Activated naive CD4-positive, alpha-beta T cell treated with anti-CD3 and anti-CD28 coated beads, Interleukin-2, amount 10 ng/mL, durations not matched to agents 7 days and 5 days (primary cell): ENCODE data around the gene CNTN3.

Source experiments
- CTCF ChIA-PET: fragments of 350-600 bp; sonication (Branson Sonifier 250); formaldehyde crosslinking; loops from one replicate; lab custom pipeline; 2021; ENCODE audit warnings: antibody characterized with exemption; lab: Charles Lee
- DNase-seq: peaks from one replicate; pipeline ENCODE4 v3.0.0-alpha.2; 2020
- H3K27ac Mint-ChIP-seq: one replicate; pipeline ENCODE4 v1.8.0; 2021; ENCODE audit warnings: mild to moderate bottlenecking, moderate library complexity, mixed read lengths
- H3K27me3 Mint-ChIP-seq: one replicate; pipeline ENCODE4 v1.8.0; 2021; ENCODE audit warnings: mild to moderate bottlenecking, mixed read lengths
- H3K36me3 Mint-ChIP-seq: one replicate; pipeline ENCODE4 v1.8.0; 2021; ENCODE audit warnings: mixed read lengths
- H3K4me1 Mint-ChIP-seq: one replicate; pipeline ENCODE4 v1.8.0; 2021; ENCODE audit warnings: mixed read lengths
- H3K4me3 Mint-ChIP-seq: one replicate; pipeline ENCODE4 v1.8.0; 2021; ENCODE audit warnings: mild to moderate bottlenecking, moderate library complexity, mixed read lengths
- H3K9me3 Mint-ChIP-seq: one replicate; pipeline ENCODE4 v1.8.0; 2021; ENCODE audit warnings: mixed read lengths

CNTN3 gene

DNA sequence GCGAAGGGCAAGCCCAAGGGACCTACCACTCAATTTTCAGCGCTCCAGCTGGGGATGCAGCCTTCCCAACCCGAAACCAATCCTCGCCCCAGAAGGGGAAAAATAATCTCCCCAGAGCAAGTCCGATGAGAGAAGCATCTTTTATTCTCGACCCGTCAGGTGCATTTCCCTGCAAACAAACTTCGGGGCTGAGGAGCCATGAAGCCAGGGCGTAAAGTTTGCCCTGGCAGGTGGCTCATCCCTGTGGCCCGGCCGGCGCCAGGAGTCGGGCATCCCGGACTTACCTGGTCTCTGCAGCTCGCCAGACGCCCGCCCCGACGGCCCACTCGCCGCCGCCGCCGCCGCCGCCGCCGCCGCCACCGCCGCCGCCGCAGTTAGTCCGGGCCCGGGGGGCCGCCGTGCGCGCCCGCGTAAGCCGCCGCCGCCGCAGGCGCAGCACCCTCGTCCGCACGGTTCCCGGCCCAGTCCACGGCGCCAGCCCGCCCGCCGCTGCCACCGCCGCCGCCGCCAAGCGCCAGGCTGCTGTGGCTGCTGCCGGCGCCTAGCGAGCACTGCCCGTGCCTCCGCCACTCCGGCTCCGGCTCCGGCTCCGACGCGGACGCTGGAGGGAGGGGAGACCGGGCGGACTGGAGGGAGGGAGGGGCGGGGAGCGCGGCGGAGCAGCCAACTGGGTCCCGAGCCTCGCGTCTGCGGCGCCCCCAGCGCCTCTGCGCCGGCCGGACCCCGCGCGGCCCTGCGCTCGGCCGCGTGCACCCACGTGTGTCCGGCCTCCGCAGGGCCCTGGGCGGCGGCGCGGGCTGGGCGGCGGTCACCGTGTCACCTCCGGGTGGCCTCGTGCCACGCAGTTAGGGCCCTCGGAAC, at the start of gene CNTN3:
Gene CNTN3 (minus strand): TSS at position 553 of the 861 bp plus-strand sequence. CDS start 93,547 bp downstream, outside the sequence.
- Mint-ChIP-seq H3K36me3 (no peaks in the 10 kb centered on the region), H3K9me3 (peaks cover 1% of the 10 kb centered on the region), H3K27me3 (peaks cover 23% of the 10 kb centered on the region), H3K27ac (no peak within 1 kb of the TSS), H3K4me1 (no peaks in the 10 kb centered on the region), H3K4me3 (no peak within 1 kb of the TSS)
- CTCF ChIA-PET, result no interaction called here
- no peak for DNase-seq

DNA sequence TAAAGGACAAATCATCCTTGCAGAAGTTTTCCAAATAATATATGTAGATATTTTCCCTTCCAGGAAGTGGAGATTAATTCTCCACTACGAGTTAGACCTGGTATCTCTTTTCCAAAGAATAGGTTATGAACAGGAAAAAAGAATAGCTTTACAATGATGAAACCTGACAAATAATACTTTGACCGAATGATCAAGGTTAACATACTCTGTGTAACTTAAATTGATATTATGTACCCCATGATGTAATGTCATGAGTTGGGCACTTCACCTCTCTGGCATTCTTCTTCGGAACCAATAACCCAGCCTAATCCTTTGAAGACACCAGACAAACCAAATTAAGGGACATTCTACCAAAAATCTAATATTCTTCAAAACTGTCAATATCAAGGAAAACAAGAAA, 48.7 kb upstream of the CNTN3 start:
- H3K36me3 Mint-ChIP-seq, result no peaks in the 10 kb centered on the region
- H3K4me3 Mint-ChIP-seq, result no peak overlapping the region
- no peak for DNase-seq
- no peak overlapping the region for H3K27ac Mint-ChIP-seq
- no peaks in the 10 kb centered on the region for H3K27me3 Mint-ChIP-seq
- CTCF ChIA-PET, result no interaction called here
- peaks cover 5% of the 10 kb centered on the region for H3K9me3 Mint-ChIP-seq
- no peaks in the 10 kb centered on the region for H3K4me1 Mint-ChIP-seq

DNA sequence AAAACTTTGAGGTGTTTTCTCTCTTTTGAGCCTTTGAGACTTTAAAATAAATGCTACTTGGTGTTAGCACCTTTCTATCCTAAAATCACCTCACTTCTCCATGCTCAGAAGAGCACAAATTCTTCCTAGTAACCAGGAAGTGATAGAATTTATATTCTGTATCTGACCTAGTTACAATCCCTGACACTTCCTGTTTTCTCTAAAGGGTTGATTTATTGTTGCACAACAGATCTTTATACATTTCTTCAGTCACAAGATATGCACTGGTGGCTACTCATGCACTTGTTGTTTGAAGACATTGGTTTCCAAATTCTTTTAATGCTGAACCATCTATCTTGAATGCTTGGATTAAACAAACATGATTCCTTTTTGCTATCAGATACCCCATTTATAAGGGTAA, 47.2 kb upstream of the CNTN3 start:
- Mint-ChIP-seq H3K4me1 (no peaks in the 10 kb centered on the region), H3K27ac (no peak overlapping the region), H3K4me3 (no peak overlapping the region), H3K27me3 (no peaks in the 10 kb centered on the region), H3K36me3 (no peaks in the 10 kb centered on the region), H3K9me3 (no peaks in the 10 kb centered on the region)
- DNase-seq, result no peak
- CTCF ChIA-PET, result no interaction called here

DNA sequence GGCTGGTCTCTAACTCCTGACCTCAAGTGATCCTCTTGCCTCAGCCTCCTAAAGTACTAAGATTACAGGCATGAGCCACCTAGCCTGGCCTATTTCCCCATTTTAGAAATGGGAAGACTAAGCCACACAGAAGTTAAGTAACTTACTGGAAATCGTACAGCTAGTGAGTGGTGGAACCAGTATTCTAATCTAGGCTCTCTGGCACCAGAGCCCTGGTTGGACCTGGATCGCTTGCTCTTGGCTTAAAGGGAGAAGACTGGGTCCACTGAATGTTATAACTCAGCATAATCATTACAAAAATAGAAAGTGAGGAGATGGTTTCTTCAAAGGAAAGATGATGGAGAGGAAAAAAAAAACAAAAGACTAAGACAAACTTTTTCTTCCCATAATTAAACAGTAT, 37.4 kb upstream of the CNTN3 start:
- H3K9me3 Mint-ChIP-seq, result peaks cover 6% of the 10 kb centered on the region
- DNase-seq, result no peak

DNA sequence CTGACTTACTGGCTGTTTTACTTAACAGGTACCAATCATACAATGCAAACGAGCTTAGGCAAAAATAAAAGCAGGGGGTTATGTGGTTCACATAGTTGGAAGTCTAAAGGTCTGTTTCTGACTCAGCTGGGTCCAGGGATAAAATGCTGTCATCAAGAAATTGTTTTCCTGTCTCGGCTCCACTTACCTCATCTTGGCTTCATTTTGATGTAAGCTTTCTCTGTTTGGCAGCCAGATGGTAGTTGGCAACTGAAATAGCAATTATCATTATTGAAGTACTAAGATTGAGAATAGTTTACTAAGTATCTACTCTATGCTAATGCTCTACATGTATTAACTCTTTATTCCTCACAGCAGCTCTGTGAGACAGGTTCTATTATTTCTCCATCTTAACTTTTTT, 36.8 kb upstream of the CNTN3 start:
- H3K4me3 Mint-ChIP-seq, result no peak overlapping the region
- CTCF ChIA-PET, result no interaction called here
- no peaks in the 10 kb centered on the region for H3K4me1 Mint-ChIP-seq
- H3K9me3 Mint-ChIP-seq, result peaks cover 6% of the 10 kb centered on the region
- no peaks in the 10 kb centered on the region for H3K27me3 Mint-ChIP-seq
- no peak overlapping the region for H3K27ac Mint-ChIP-seq
- H3K36me3 Mint-ChIP-seq, result no peaks in the 10 kb centered on the region
- no peak for DNase-seq

More for the DNA sequence above, 37.4 kb upstream of the CNTN3 start:
- H3K27me3 Mint-ChIP-seq, result no peaks in the 10 kb centered on the region
- no peak overlapping the region for H3K27ac Mint-ChIP-seq
- H3K4me1 Mint-ChIP-seq, result no peaks in the 10 kb centered on the region
- CTCF ChIA-PET, result interaction anchor here (0.8 kb wide), 1 partner anchor 18 kb away, joined by 4 read pairs; no protein-coding TSS in a partner anchor
- no peak overlapping the region for H3K4me3 Mint-ChIP-seq
- H3K36me3 Mint-ChIP-seq, result no peaks in the 10 kb centered on the region

DNA sequence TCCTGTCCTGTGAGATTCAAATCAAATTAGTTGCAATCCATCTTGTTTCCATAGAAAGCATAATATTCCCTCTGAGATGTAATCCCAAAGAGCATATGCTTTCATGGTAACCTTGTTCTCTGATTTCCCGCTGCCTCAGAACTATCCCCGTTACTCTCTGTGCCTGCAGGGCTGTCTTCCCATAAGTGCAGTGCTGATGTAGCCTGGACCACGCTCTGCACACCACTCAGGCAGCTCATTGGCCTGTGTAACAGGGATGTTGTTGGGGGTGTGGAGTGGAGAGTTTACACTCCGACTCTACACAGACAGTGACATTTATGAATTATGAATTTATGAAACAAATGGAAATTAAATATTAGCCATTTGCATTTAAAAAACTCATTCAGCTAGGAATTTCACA, 33.6 kb upstream of the CNTN3 start:
- Mint-ChIP-seq H3K4me1 (no peaks in the 10 kb centered on the region), H3K27me3 (no peaks in the 10 kb centered on the region), H3K9me3 (peaks cover 10% of the 10 kb centered on the region), H3K36me3 (no peaks in the 10 kb centered on the region), H3K4me3 (no peak overlapping the region), H3K27ac (no peak overlapping the region)
- CTCF ChIA-PET, result no interaction called here
- no peak for DNase-seq

DNA sequence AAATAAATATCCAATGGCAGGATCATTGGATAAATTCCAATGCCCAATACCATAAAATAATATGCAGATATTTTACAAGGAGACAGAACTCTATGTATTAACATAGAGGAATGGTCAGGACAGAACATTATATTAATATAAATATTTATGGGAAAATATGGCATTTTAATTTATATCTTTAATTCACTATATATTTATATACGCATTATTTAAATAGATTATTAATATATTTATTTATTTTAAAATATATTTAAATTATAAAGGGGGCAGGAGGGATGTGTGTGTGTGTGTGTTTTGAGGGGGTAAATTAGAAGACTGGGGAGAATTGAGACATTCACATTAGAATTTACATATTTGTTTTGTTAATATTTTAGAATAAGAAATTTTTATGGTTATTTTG, 31.6 kb upstream of the CNTN3 start:
- Mint-ChIP-seq H3K4me1 (no peaks in the 10 kb centered on the region), H3K36me3 (no peaks in the 10 kb centered on the region), H3K4me3 (no peak overlapping the region), H3K9me3 (peaks cover 10% of the 10 kb centered on the region), H3K27ac (no peak overlapping the region), H3K27me3 (no peaks in the 10 kb centered on the region)
- CTCF ChIA-PET, result no interaction called here
- DNase-seq, result no peak

DNA sequence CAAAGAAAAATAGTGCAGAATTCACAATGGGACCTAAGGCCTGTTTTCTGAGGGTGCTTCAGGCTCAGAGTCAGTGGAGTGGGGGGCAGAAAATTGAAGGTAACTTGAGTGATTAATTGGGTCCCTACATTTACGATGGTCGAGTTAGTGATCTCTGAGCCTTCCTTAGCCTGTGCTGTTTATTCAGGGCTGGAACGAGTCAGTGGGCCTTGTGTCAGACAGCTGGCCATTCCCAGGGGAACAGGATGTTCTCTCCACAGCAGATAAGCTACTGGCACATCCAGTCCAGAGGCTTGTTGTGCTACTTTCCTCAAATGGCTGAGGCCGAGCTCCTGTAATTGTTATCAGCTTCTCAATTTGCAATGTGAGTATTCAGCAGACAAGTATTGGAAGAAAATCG, 29.2 kb upstream of the CNTN3 start:
- CTCF ChIA-PET, result no interaction called here
- no peaks in the 10 kb centered on the region for H3K27me3 Mint-ChIP-seq
- H3K27ac Mint-ChIP-seq, result no peak overlapping the region
- no peaks in the 10 kb centered on the region for H3K4me1 Mint-ChIP-seq
- H3K36me3 Mint-ChIP-seq, result no peaks in the 10 kb centered on the region
- no peak for DNase-seq
- H3K4me3 Mint-ChIP-seq, result no peak overlapping the region
- peaks cover 6% of the 10 kb centered on the region for H3K9me3 Mint-ChIP-seq

DNA sequence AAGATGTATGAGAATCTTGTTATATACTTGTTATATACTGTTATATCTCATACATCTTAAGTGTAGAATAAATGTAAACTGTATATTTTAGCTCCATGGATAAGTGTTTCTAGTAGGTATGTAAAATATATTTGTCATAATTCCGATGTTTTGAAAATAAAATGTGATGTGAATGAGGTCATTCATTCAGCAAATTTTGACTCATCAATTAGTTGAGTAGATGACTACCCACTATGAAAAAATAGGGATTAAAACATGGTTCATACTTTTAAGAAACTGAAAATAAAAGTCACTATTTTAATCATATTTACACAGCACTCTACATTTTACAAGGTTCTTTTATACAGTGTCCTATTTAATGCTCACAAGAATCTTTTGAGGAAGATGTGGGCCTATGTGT, 28.4 kb upstream of the CNTN3 start:
- H3K27me3 Mint-ChIP-seq, result no peaks in the 10 kb centered on the region
- no peaks in the 10 kb centered on the region for H3K36me3 Mint-ChIP-seq
- DNase-seq, result no peak
- H3K4me3 Mint-ChIP-seq, result no peak overlapping the region
- CTCF ChIA-PET, result no interaction called here
- H3K27ac Mint-ChIP-seq, result no peak overlapping the region
- H3K9me3 Mint-ChIP-seq, result peaks cover 4% of the 10 kb centered on the region
- no peaks in the 10 kb centered on the region for H3K4me1 Mint-ChIP-seq

DNA sequence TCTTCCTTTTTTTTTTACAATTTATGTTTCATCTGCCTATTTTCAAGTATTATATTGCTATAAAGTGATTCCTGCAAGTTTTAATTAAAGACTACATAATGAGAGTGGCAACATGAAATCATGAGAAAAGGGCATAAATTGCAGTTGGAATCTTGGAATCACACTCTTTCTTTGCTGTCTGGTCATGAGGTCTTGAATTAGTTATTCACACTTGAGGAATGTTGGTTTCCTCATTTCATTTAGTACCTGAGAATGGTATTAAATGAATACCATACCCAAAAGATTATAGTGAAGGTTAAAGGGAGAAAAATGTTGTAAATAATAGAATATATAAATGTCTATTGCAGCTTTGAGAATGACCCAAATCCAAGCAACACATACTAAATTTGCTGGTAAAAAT, 25.8 kb upstream of the CNTN3 start:
- CTCF ChIA-PET, result no interaction called here
- Mint-ChIP-seq H3K27ac (no peak overlapping the region), H3K4me3 (no peak overlapping the region), H3K27me3 (no peaks in the 10 kb centered on the region), H3K36me3 (no peaks in the 10 kb centered on the region), H3K9me3 (peaks cover 4% of the 10 kb centered on the region), H3K4me1 (no peaks in the 10 kb centered on the region)
- DNase-seq, result no peak

DNA sequence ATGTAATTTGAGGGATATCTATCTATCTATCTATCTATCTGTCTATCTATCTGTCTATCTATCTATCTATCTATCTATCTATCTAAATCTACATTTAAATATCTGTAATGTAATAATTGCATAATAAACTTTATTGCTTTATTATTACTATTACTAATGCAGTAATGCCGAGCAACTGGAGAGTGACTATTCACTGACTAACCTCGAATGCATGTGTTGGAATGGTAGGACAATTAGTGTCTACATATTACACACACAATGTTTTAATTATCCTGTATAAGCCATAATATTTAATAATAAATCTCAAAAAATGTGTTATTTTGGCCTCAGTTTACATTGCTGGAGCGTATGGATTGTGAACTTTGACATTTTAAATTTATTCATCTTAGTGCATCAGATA, 25.2 kb upstream of the CNTN3 start:
- Mint-ChIP-seq H3K4me1 (no peaks in the 10 kb centered on the region), H3K36me3 (no peaks in the 10 kb centered on the region), H3K9me3 (peaks cover 4% of the 10 kb centered on the region), H3K27ac (no peak overlapping the region), H3K27me3 (no peaks in the 10 kb centered on the region), H3K4me3 (no peak overlapping the region)
- CTCF ChIA-PET, result no interaction called here
- no peak for DNase-seq

DNA sequence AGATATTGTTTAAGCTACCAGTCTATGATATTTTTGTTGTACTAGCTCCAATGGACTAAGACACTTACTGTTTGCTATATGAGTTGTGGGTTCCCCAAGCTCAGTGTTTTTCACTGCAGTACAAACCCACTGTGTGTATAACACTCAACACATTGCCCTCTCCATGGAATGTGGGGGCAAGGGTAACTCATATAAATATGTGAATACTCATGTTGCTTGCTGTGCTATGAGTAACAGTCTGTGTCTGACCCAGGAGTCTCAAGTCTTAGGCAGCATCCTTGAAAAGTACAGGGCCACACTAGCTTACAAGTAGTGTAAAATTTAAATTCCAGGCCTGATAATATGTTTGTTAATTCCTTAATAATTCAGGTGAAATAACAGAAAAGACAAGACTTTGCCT, 22.5 kb upstream of the CNTN3 start:
- H3K4me1 Mint-ChIP-seq, result no peaks in the 10 kb centered on the region
- no peaks in the 10 kb centered on the region for H3K27me3 Mint-ChIP-seq
- CTCF ChIA-PET, result no interaction called here
- no peaks in the 10 kb centered on the region for H3K36me3 Mint-ChIP-seq
- H3K4me3 Mint-ChIP-seq, result no peak overlapping the region
- H3K9me3 Mint-ChIP-seq, result no peaks in the 10 kb centered on the region
- H3K27ac Mint-ChIP-seq, result no peak overlapping the region
- DNase-seq, result no peak

DNA sequence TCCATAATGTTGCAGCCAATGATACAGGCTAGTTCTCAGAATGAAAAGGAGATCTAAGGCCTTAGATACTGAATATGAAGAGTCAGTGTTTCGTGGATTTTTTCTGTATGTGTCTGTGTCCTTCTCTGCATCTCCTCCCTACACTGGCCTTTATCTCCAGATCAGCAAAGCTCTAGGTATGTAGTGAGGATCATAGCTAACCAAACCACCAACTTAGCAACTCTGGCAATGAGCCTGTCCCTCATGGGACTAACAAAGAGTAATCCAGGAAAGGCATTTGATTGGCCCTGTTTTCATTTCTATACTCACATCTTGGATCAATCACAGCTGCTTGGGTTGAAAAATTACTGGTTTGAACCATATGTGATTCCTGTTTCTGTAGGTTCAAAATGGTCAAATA, 18.6 kb upstream of the CNTN3 start:
- Mint-ChIP-seq H3K9me3 (peaks cover 2% of the 10 kb centered on the region), H3K4me1 (no peaks in the 10 kb centered on the region), H3K27ac (no peak overlapping the region), H3K4me3 (no peak overlapping the region), H3K36me3 (no peaks in the 10 kb centered on the region), H3K27me3 (no peaks in the 10 kb centered on the region)
- no peak for DNase-seq
- CTCF ChIA-PET, result no interaction called here

DNA sequence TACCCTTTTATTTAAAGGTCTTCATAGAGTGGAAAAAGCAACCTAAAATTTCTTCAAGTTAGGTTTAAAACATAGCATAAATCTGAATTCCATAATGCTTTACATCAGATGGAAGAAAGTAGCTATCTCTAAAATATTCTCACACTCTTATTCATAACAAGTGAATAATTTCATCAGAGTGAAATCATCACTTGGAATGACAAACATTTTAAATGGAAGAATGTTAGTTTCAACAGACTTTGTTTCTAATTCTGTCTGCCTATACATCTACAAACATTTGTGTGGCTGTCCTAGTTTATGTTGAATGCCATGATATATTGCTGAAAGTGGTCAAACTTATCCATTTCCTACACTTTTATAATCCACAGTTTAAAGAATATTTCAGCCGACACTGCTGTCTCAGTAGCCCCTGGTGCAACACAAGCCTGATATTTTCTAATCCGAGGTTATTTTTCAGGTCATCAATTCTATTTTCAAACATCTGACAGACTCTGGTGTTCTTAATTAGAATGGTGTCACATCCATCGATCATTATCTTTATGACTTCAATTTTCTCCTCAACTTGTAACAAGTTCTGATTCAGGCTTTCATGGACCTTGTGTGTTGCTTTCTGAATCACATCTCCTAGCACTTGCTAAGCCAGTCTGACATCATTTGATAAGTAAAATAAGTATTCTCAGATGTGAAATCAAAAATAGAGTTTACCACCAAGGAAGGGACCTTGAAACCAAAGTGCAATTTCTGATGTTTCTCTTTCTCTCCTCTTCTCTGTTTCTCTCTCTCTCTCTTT, 17.1 kb upstream of the CNTN3 start:
- Mint-ChIP-seq H3K27ac (no peak overlapping the region), H3K27me3 (no peaks in the 10 kb centered on the region), H3K4me1 (no peaks in the 10 kb centered on the region), H3K9me3 (peaks cover 2% of the 10 kb centered on the region), H3K36me3 (no peaks in the 10 kb centered on the region), H3K4me3 (no peak overlapping the region)
- CTCF ChIA-PET, result no interaction called here
- no peak for DNase-seq

DNA sequence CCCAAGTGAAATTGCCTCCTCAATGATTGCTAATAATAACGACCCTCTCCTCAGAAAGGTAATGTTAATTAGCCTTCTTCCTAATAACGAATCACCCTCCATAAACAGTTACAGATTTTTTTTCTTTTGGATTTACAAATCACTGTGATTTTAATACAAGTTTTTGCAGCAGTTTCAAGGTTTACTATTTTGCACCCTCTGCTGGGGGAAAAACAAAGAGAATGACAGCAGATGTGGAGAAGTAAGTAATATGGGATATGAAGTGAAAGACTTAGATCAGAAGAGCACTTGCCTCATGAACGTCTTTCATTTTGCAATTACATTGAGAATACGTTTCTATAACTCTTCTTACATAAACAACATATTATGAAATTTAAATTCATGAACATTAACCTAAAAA, 16.1 kb upstream of the CNTN3 start:
- Mint-ChIP-seq H3K9me3 (peaks cover 2% of the 10 kb centered on the region), H3K4me1 (no peaks in the 10 kb centered on the region), H3K4me3 (no peak overlapping the region), H3K36me3 (no peaks in the 10 kb centered on the region), H3K27me3 (no peaks in the 10 kb centered on the region), H3K27ac (no peak overlapping the region)
- CTCF ChIA-PET, result no interaction called here
- DNase-seq, result no peak
